GM18907 (cell line): Measurements from ENCODE around the gene PARVG.

Source experiments
- ATAC-seq: cut with Tn5 transposase; IDR thresholded peaks from one replicate; pipeline ENCODE4 v1.9.1; 2021; ENCODE audit warnings: mild to moderate bottlenecking, moderate library complexity; ENCODE audit not compliant: unreplicated experiment

PARVG gene

GRCh38 chr22:44180706-44181032 lies at the start of gene PARVG:
Gene PARVG (plus strand): TSS chr22:44180925. CDS start chr22:44183330, 2,405 bp downstream.
- no peak for ATAC-seq

- ATAC-seq: no peak
These were observed 49.3 kb upstream of the PARVG start for GRCh38 chr22:44131412-44131811.

GRCh38 chr22:44131989-44132685 lies 48.6 kb upstream of the PARVG start:
- ATAC-seq: no peak

- no peak for ATAC-seq
These were observed 48.0 kb upstream of the PARVG start for GRCh38 chr22:44132724-44133123.

- no peak for ATAC-seq
These were observed 47.6 kb upstream of the PARVG start for GRCh38 chr22:44133161-44133560.

- ATAC-seq: no peak
These were observed 46.7 kb upstream of the PARVG start for GRCh38 chr22:44133901-44134571.

GRCh38 chr22:44136112-44136511 lies 44.6 kb upstream of the PARVG start:
- ATAC-seq: no peak

GRCh38 chr22:44136786-44137185 lies 43.9 kb upstream of the PARVG start:
- ATAC-seq: no peak

GRCh38 chr22:44137415-44137814 lies 43.3 kb upstream of the PARVG start:
- no peak for ATAC-seq

- no peak for ATAC-seq
These were observed 41.0 kb upstream of the PARVG start for GRCh38 chr22:44139773-44140172.

GRCh38 chr22:44142421-44143104 lies 38.2 kb upstream of the PARVG start:
- ATAC-seq: no peak

GRCh38 chr22:44143105-44143474 lies 37.6 kb upstream of the PARVG start:
- no peak for ATAC-seq

GRCh38 chr22:44143579-44143978 lies 37.1 kb upstream of the PARVG start:
- ATAC-seq: no peak

- ATAC-seq: no peak
These were observed 36.6 kb upstream of the PARVG start for GRCh38 chr22:44144046-44144569.

- ATAC-seq: no peak
These were observed 35.2 kb upstream of the PARVG start for GRCh38 chr22:44145544-44145943.

- no peak for ATAC-seq
These were observed 34.5 kb upstream of the PARVG start for GRCh38 chr22:44146088-44146861.

GRCh38 chr22:44147008-44147645 lies 33.6 kb upstream of the PARVG start:
- no peak for ATAC-seq

- no peak for ATAC-seq
These were observed 32.7 kb upstream of the PARVG start for GRCh38 chr22:44147821-44148574.

GRCh38 chr22:44151676-44152075 lies 29.0 kb upstream of the PARVG start:
- ATAC-seq: no peak

- no peak for ATAC-seq
These were observed 27.0 kb upstream of the PARVG start for GRCh38 chr22:44153710-44154109.
